ENCODE measurements around the gene POU2F2.
"Not testable (repeated sequence)": the region's sequence is repeated elsewhere in the genome, so short reads cannot be mapped to it uniquely, and the experiment has no call there.

Gene POU2F2

GRCh38 chr19:42124386-42124901 is 7.8 kb downstream of the POU2F2 start:
- DNase-seq, result no peak

- no peak for DNase-seq
Measured at GRCh38 chr19:42123765-42124164, 8.5 kb downstream of the POU2F2 start.

- DNase-seq, result no peak
Measured at GRCh38 chr19:42122691-42123607, 9.3 kb downstream of the POU2F2 start.

- DNase-seq, result no peak
Measured at GRCh38 chr19:42121656-42122069, 10.6 kb downstream of the POU2F2 start.

- DNase-seq, result no peak
Measured at GRCh38 chr19:42121036-42121621, 11.1 kb downstream of the POU2F2 start.

- DNase-seq, result no peak
Measured at GRCh38 chr19:42120276-42120980, 11.8 kb downstream of the POU2F2 start.

- no peak for DNase-seq
Measured at GRCh38 chr19:42117076-42117475, 15.2 kb downstream of the POU2F2 start.

- no peak for DNase-seq
Measured at GRCh38 chr19:42116308-42117075, 15.8 kb downstream of the POU2F2 start.

GRCh38 chr19:42115705-42116104 is 16.5 kb downstream of the POU2F2 start:
- no peak for DNase-seq

- no peak for DNase-seq
Measured at GRCh38 chr19:42115219-42115618, 17.0 kb downstream of the POU2F2 start.

- no peak for DNase-seq
Measured at GRCh38 chr19:42114412-42114811, 17.8 kb downstream of the POU2F2 start.

- no peak for DNase-seq
Measured at GRCh38 chr19:42113641-42114348, 18.5 kb downstream of the POU2F2 start.

GRCh38 chr19:42111811-42112210 is 20.4 kb downstream of the POU2F2 start:
- no peak for DNase-seq

- no peak for DNase-seq
Measured at GRCh38 chr19:42111384-42111783, 20.9 kb downstream of the POU2F2 start.

- DNase-seq, result no peak
Measured at GRCh38 chr19:42110658-42111057, 21.6 kb downstream of the POU2F2 start.

- DNase-seq, result no peak
Measured at GRCh38 chr19:42109896-42110295, 22.4 kb downstream of the POU2F2 start.

GRCh38 chr19:42108527-42109389 is 23.5 kb downstream of the POU2F2 start:
- DNase-seq, result peak; percentile 38

- DNase-seq, result no peak
Measured at GRCh38 chr19:42105368-42105767, 26.9 kb downstream of the POU2F2 start.

- no peak for DNase-seq
Measured at GRCh38 chr19:42102877-42103276, 29.4 kb downstream of the POU2F2 start.

- DNase-seq, result not testable (repeated sequence)
Measured at GRCh38 chr19:42100241-42100640, 32.0 kb downstream of the POU2F2 start.

- no peak for DNase-seq
Measured at GRCh38 chr19:42099336-42099925, 32.8 kb downstream of the POU2F2 start.
